Dermis lymphatic vessel endothelial cell (primary cell): Measurements from ENCODE around the gene ATP8B1. TPM values are rescaled to one million over a fixed set of nuclear protein-coding genes. Genes with fewer than 3 reads are reported as not detected.

Experiments used
- total RNA-seq: library from RNA; depleted of rRNA; stranded (reverse); fragments of >200 nt; gene quantifications from 2 replicates; pipeline ENCODE4 v1.2.1, GENCODE V29; 2014

ATP8B1 gene
- 20.4 and 31.9 TPM in 2 replicates for total RNA-seq

GRCh38 chr18:57803103-57803969, at the start of gene ATP8B1:
Gene ATP8B1, minus strand, starts transcription at chr18:57803315. Its CDS starts 71,508 bp downstream, at chr18:57731807.

Other genes starting within 250 kb of the ATP8B1 start
- gene FECH, start 216.6 kb downstream of the ATP8B1 start, total RNA-seq: 44.3 and 70.6 TPM in 2 replicates
- gene NARS1, start 181.5 kb downstream of the ATP8B1 start, total RNA-seq: 91.8 and 113 TPM in 2 replicates
- gene NEDD4L, start 240.9 kb upstream of the ATP8B1 start, total RNA-seq: 9.7 and 10.4 TPM in 2 replicates